NCI-H1105 treated with DMSO at 0.1 percent for 48 hours (cell line): ENCODE data around the gene KDM4B.

Experiments
- DNase-seq: peaks from one replicate; lab custom pipeline; 2025; lab: John Stamatoyannopoulos, UW

KDM4B gene

DNA sequence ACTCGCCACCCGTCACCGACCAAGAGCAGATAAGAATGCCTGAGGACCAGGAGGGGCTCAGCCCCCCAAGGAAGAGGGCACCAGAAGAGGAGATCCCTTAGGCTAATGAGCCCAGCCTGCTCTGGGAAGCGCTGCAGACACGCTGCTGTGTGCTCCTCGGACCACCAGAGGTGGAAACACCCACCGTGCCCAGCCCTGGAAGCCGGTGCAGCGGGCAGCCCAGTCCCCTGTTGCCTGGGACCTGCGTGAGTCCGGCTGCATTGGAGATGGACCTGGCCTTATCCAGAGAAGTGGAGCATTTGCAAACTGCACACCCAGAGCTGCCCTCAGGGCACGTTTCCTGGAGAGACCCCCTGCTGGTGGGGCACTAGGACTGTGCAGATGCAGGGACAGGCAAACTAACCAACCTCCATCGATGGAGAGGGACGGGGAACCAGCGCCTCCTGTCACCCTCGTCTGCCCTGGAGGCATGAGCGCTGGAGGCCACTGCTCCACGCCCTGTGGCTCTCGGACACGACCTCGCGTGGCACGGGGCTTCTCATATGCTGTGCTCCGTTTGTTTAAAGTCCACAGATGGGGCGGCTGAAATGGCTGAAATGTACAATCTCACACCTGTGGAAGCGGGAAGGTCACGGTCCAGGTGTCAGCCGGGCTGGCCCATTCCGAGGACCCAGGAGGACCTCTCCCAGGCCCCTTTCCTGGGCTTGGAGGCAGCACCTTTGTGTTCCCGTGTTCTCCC, 153.9 kb downstream of the KDM4B start:
- DNase-seq: no peak

DNA sequence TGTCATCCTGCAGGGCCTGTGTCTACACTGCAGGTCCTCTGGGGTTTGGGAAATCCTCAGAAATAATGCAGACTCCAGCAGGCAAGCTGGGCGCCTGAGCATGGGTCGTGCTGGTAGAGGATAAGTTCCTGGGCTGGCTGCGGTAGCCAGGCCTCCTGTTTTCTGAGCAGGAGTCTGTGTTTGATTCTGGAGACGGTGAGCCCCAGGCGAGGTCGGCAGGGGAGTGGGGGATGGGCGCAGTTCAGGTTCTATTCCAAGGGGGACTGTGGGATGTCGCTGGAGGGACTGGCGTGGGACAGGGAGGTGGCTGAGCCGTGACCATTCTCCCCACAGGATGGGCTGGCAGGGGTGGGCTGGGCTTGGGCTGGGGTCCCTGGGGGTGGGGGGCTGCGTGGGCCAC, 154.7 kb downstream of the KDM4B start:
- DNase-seq: no peak

GRCh38 chr19:5124111-5124855, 155.4 kb downstream of the KDM4B start:
- no peak for DNase-seq

- DNase-seq: no peak
These were observed 156.5 kb downstream of the KDM4B start for GRCh38 chr19:5125376-5125775.

GRCh38 chr19:5125797-5126497, 157.0 kb downstream of the KDM4B start:
- no peak for DNase-seq

DNA sequence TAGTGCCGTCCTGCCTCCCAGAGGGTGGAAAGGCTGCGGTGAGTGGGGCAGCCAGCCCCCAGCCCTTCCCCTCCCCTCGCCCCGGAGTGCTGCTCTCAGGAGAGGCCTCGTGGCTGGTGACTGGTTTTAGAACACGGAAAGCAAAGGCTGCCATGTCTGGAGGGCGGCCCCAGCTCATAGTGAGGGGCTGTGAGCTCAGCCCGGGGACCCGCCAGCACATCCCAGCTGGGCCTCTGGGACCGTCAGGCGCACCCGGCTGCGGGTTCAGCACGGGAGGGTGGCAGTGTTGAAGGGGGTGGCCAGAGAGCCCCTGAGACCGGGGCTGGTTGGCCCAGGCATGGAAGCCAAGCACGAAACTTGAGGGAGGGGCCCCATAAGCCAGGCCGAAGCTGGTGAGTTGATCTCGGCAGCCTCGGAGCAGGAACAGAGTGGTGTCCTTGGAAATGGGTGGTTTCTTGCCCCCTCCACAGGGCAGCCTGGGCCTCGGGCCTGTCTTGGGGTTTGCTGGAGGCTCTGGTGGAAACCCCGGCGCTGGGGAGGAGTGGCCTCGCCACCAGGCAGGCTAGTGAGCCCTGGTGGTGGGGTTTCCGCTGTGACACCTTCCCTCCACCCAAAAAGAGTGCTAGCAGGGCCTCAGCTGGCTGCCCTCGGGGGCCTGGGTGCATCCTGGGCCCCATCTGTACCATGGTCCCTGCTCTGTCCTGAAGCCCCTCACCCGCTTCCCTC, 157.7 kb downstream of the KDM4B start:
- no peak for DNase-seq

DNA sequence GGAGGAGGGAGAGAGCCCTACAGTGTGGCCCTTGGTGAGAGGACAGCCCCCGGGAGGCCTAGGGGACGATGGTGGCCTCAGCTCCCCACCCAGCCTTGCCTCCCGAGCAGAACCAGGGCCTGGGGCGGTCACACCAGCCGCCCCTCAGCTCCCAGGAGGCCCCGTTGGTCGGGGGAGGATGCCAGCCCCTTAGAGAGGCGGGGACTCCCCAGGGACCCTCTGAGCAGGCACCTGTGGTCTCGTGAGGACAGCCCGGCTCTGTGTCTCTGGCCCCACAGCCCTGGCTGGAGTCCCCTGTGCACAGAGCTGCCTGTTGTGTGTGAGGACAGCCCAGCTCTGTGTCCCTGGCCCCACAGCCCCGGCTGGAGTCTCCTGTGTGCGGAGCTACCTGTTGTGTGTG, 158.8 kb downstream of the KDM4B start:
- no peak for DNase-seq

DNA sequence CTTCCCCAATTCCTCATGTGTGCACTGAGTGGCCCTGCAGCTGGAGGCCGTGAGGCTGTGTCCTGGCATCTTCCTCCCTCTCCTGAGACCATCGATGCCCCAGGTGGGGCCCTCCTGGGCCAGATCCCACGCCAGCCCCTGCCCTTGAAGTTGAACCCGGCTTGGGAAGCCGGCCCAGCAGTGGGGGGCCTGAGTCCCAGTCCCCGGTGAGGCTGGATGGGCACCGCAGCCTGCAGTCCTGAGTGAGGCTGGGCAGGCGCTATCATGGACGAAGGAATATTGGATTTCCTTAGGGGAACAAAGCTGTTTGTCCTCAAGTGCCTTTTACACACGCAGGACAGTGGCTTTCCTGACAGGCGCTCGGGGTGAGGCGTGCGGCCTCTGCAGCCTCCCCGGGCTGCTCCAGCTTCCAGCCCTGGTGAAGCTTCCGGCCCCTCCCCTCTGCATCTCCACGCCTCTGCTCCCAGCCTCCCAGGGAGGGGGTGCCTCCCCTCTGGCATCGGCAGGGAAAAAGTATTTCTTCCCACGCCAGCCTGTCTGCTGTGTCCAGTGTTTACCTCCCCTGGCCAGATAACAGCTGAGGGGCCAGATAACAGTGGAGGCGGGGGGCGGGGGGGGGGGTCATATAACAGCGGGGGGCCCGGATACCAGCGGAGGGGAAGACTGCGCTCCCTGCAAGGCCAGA, 159.5 kb downstream of the KDM4B start:
- no peak for DNase-seq

- no peak for DNase-seq
These were observed 160.1 kb downstream of the KDM4B start for GRCh38 chr19:5128936-5129389.

DNA sequence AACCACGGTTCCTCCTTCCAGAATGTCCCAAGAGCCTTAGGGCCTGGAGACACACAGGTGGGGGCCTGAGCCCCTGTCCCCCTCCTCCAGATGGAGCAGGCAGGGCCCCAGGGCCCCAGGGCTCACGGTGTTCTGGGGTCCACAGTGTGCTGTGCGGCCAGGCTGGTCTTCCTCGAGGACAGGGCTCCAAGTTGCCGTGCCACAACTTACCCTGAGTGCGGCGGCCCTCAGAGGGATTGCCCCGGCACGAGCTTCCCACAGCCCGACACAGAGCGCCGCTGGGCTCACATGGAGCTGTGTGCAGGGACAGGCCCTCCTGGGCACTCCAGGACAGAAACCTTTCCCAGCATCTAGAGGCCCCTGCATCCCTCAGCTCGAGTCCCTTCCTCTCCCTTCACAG, 160.8 kb downstream of the KDM4B start:
- DNase-seq: no peak

DNA sequence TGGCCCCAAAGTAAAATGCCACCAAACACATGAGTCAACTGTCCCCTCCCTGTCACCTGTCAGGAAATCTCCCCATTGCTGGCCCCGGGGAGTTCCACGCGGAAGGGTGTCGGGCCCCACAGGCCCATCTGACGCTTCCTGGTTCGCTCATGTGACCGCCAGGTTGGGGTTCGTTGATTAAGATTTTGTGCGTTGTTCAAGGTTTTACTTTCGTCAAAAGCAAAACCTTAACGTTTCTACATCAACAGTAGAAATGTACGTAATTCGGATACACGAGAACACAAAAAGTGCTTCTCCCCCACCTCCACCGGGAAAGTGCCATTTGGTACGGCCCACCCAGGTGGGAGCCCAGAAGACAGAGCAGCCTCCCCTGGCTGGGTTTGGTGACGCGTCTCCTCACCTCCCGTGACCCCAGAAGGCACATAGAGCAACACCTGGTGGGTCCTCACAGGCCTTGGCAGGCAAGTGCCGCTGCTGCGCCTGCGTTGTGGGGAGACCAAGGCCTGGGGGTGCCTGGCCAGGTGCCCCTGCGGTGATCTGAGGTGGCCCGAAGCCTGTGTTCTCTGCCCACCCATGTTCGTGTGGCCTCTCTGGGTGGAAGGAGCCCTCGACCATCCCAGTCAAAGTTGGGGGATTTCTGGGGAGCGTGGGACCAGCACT, 161.6 kb downstream of the KDM4B start:
- no peak for DNase-seq

DNA sequence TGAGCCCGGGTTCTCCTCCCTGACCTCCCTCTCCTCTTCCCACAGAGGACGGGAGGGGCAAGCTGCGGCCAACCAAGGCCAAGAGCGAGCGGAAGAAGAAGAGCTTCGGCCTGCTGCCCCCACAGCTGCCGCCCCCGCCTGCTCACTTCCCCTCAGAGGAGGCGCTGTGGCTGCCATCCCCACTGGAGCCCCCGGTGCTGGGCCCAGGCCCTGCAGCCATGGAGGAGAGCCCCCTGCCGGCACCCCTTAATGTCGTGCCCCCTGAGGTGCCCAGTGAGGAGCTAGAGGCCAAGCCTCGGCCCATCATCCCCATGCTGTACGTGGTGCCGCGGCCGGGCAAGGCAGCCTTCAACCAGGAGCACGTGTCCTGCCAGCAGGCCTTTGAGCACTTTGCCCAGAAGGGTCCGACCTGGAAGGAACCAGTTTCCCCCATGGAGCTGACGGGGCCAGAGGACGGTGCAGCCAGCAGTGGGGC, 162.2 kb downstream of the KDM4B start:
- DNase-seq: no peak

DNA sequence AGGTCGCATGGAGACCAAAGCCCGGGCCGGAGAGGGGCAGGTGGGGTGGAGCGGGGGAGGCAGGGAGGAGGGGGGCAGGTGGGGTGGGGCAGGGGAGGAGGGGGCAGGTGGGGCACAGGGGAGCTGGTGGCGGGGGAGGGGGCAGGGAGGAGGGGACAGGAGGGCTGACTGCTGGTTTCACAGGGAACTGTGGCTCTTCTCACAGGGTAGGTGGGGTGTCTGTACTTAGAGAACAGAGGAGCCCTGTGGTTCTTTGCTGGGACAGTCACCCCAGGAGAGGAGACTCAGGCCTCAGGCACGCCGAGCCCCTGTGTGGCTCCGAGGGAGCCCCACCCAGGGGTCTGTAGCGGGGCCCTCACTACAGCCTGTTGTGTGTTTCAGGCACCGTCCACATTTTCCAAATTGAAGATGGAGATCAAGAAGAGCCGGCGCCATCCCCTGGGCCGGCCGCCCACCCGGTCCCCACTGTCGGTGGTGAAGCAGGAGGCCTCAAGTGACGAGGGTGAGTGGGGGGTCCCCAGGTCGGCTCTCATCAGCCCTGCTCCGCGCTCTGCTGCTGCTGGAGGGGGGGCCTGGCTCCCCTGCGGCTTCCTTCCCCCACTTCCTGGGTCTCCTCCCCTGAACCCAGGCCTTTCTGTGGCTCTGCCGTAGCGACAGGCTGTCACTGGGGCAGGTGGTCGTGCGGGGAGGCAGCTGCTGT, 162.7 kb downstream of the KDM4B start:
- no peak for DNase-seq

- peak; percentile 6 for DNase-seq
These were observed 163.3 kb downstream of the KDM4B start for GRCh38 chr19:5132206-5132560.

DNA sequence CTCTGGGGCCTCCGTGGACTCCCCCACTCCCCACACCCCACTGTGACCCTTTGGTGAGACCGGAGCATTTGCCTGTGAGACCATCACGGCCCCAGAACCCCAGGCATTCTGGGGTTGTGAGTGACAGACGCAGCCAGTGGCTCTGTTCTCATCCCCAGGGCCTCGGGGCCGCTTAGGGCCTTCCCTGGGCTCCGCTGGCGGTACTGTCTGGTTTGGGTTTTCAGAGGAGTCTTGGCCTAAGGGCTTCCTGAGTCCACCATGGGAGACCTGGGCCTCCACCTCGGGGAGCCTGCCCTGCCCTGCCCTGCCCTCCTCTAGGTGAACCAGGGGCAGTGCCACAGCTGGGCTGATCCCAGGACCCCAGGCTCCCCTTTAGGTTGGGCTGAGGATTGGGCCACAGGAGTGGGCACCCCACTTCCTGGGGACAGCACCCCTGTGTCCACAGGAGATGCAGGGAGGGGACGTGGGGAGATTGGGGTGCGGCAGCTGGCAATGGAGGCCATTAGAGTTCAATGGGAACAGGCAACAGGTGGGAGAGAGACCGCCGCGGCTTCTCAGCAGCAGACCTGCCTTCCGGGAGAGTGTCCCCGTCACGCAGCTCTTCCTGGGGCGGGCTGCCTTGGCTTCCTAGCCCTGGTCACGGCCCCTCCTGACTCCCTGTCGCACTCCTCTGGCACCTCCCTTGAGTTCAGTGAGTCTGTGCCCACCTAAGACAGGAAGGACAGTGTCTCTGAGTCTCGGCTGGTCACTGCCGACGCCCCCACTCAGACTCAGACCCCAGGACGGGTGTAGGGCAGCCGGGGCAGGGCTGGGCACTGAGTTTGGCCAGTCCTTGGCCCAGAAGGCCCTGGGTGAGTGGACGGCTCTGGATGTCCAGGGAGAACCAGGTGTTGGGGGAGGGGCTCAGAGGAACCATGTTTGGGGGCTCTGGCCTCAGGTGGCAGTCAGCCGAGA, 164.1 kb downstream of the KDM4B start:
- DNase-seq: no peak

- no peak for DNase-seq
These were observed 165.2 kb downstream of the KDM4B start for GRCh38 chr19:5133986-5134595.

DNA sequence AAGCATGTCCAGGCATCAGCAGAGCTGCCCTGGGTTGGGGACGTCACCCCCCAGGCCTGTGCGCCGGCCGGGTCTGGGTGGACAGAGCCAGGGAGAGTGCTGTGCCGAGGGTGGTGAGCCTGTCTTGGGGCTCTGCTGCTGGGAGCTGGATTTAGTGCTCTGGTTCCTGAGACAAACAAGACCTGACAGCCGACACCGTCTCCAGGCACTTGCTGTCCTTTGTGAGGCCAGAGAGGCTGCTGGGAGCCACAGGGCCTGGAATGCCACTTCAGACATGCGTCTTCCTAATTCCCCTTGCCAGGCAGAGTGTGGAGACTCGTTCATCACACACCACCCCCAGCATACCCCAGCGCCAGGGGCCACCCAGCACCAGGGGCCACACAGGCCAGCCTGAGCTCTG, 165.8 kb downstream of the KDM4B start:
- no peak for DNase-seq

GRCh38 chr19:5136073-5136855, 167.4 kb downstream of the KDM4B start:
- DNase-seq: no peak
